HG02943 (cell line): ENCODE measurements around the gene PKN1.

ENCODE experiments used
- ATAC-seq: cut with Tn5 transposase; IDR thresholded peaks from one replicate; pipeline ENCODE4 v1.9.1; 2021; ENCODE audit warnings: mild to moderate bottlenecking, low read depth, moderate library complexity; ENCODE audit not compliant: unreplicated experiment

Gene PKN1

GRCh38 chr19:14405758-14406644, 27.1 kb upstream of the PKN1 start:
- ATAC-seq, result peak; percentile 65

- ATAC-seq, result no peak
These were observed 26.3 kb upstream of the PKN1 start for GRCh38 chr19:14406645-14407401.

- no peak for ATAC-seq
These were observed 25.3 kb upstream of the PKN1 start for GRCh38 chr19:14407605-14408484.

- ATAC-seq, result no peak
These were observed 24.5 kb upstream of the PKN1 start for GRCh38 chr19:14408491-14409145.

GRCh38 chr19:14409146-14410023, 23.7 kb upstream of the PKN1 start:
- no peak for ATAC-seq

GRCh38 chr19:14410091-14411051, 22.7 kb upstream of the PKN1 start:
- ATAC-seq, result no peak

GRCh38 chr19:14411161-14411937, 21.8 kb upstream of the PKN1 start:
- ATAC-seq, result no peak

- ATAC-seq, result no peak
These were observed 21.2 kb upstream of the PKN1 start for GRCh38 chr19:14411938-14412245.

GRCh38 chr19:14412324-14412995, 20.6 kb upstream of the PKN1 start:
- no peak for ATAC-seq

GRCh38 chr19:14412996-14413692, 20.0 kb upstream of the PKN1 start:
- no peak for ATAC-seq

- ATAC-seq, result no peak
These were observed 19.4 kb upstream of the PKN1 start for GRCh38 chr19:14413693-14414181.

GRCh38 chr19:14414926-14415690, 18.0 kb upstream of the PKN1 start:
- no peak for ATAC-seq

GRCh38 chr19:14416817-14417231, 16.3 kb upstream of the PKN1 start:
- ATAC-seq, result no peak

GRCh38 chr19:14418856-14419105, 14.3 kb upstream of the PKN1 start:
- peak; percentile 39 for ATAC-seq

- ATAC-seq, result peak; percentile 88
These were observed 13.8 kb upstream of the PKN1 start, which contains the start of gene DDX39A for GRCh38 chr19:14419106-14419813. Gene DDX39A, minus strand, starts transcription at chr19:14419341. Its CDS starts 6,121 bp downstream, at chr19:14413220.
